Left ventricle myocardium inferior (tissue), 1 donor: ENCODE data around the gene OPHN1. TPM values are rescaled to one million over a fixed set of nuclear protein-coding genes. Genes with fewer than 3 reads are reported as not detected.
A peak's percentile ranks its signal among the peaks of the same experiment; 100 is the strongest.

Experiments used
- DNase-seq: peaks from one replicate; pipeline ENCODE4 v3.0.0-alpha.2; 2020
- H3K27ac ChIP-seq: fragments of 200-600 bp; replicated peaks from 2 replicates; pipeline ENCODE4 v1.8.0; 2021
- H3K27me3 ChIP-seq: fragments of 200-600 bp; 2 replicates; pipeline ENCODE4 v1.8.0; 2021; ENCODE audit warnings: low read depth
- H3K36me3 ChIP-seq: fragments of 200-600 bp; 2 replicates; pipeline ENCODE4 v1.8.0; 2021
- H3K4me1 ChIP-seq: fragments of 200-600 bp; 2 replicates; pipeline ENCODE4 v1.8.0; 2021
- H3K4me3 ChIP-seq: fragments of 200-600 bp; 2 replicates; pipeline ENCODE4 v1.8.0; 2021; ENCODE audit warnings: mild to moderate bottlenecking, moderate library complexity
- H3K9me3 ChIP-seq: fragments of 200-600 bp; replicated peaks from 2 replicates; pipeline ENCODE4 v1.8.0; 2021
- intact Hi-C: fragments of 100-400 bp; cut with micrococcal nuclease; formaldehyde crosslinking; loops from one replicate; pipeline ENCODE4 v1.11.0; 2022
- total RNA-seq: library from RNA; stranded (reverse); fragmentation: NEBNext Ultra II Directional; extraction: Animal tissue kit (Norgen Biotek cat#: 25700); gene quantifications from one replicate; pipeline ENCODE4 v1.2.1, GENCODE V29; 2021
- TF ChIP-seq, protein P1 (sequence below): fragments of 200-600 bp; IDR thresholded peaks from 2 replicates; pipeline ENCODE4 v1.8.0; 2021; ENCODE audit warnings: antibody characterized with exemption, mild to moderate bottlenecking, borderline replicate concordance
- donor health status: DM: no; HTN: yes; CAD: no; lungs with severe emphysema.

OPHN1 gene
- total RNA-seq, 1 donor from 2014 or later = 5.0 TPM

DNA sequence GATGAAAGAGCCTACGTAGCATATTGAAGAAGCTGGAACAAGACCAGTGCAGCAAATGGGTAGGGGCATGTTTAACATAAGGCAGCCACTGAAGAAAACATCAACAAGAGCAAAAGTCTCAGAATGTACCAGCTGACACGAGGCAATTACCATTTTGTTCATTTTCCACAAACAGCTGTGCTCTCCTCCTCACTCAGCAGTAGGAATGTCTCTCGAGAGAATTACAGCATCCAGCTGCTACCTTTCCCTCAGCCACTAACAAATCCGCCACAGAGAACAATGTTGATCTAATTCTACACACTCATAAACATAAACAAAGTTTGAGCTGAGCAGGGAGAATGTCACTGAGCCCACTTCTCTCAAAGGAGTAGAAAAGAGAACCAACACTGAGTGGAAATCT, 68.0 kb downstream of the OPHN1 start:
- Histone ChIP-seq H3K27ac (peak overlapping the region; percentile 34), H3K27me3 (no peaks in the 10 kb centered on the region), H3K36me3 (no peaks in the 10 kb centered on the region), H3K4me1 (peaks cover 11% of the 10 kb centered on the region), H3K9me3 (peaks cover 11% of the 10 kb centered on the region), H3K4me3 (no peak overlapping the region)
- intact Hi-C loops = no loop called here
- no peak for DNase-seq
- TF ChIP-seq, protein P1, sequence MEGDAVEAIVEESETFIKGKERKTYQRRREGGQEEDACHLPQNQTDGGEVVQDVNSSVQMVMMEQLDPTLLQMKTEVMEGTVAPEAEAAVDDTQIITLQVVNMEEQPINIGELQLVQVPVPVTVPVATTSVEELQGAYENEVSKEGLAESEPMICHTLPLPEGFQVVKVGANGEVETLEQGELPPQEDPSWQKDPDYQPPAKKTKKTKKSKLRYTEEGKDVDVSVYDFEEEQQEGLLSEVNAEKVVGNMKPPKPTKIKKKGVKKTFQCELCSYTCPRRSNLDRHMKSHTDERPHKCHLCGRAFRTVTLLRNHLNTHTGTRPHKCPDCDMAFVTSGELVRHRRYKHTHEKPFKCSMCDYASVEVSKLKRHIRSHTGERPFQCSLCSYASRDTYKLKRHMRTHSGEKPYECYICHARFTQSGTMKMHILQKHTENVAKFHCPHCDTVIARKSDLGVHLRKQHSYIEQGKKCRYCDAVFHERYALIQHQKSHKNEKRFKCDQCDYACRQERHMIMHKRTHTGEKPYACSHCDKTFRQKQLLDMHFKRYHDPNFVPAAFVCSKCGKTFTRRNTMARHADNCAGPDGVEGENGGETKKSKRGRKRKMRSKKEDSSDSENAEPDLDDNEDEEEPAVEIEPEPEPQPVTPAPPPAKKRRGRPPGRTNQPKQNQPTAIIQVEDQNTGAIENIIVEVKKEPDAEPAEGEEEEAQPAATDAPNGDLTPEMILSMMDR = no peak

DNA sequence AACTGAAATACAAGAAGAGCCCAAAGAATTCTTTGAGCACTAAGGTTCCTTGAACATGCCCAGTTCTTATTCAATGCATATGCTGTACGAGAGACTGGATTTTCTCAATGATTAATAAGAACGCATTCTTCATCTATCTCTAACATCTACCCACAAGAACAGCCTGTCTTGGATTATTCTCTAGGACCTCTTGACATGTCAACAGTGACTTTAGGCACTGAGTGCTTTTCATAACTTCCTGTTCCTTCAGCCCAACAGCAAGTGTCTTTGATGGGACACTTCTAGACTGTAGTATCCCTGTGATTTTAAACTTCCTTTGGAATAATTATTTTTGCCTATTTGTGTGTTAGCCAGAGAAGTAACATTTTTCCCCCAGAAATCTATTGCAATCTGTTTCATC, 69.3 kb downstream of the OPHN1 start:
- H3K36me3 ChIP-seq = no peaks in the 10 kb centered on the region

DNA sequence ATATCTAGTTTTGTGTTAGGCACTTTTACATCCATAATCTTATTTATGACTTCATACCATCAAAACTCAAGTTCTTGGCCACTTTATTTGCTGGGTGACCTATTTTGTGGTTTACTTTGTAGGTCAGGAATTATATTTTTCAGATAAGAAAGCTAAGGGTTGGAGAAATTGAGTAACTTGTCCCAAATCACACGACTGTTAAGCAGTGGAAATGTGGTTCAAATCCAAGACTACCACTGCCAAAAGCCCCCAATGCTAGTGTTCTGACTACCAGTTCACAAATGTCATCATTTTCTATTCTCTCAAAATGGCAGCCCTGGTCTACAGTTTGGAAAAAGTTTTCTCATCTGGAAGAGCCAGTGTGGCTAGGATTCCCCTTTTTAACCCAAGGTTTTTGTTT, 74.6 kb downstream of the OPHN1 start:
- H3K27ac ChIP-seq = no peak overlapping the region
- no peaks in the 10 kb centered on the region for H3K36me3 ChIP-seq
- DNase-seq = no peak
- H3K4me1 ChIP-seq = no peaks in the 10 kb centered on the region
- no peak overlapping the region for H3K4me3 ChIP-seq
- TF ChIP-seq, protein P1 = no peak
- H3K9me3 ChIP-seq = no peaks in the 10 kb centered on the region
- intact Hi-C loops = no loop called here
- no peaks in the 10 kb centered on the region for H3K27me3 ChIP-seq

More for the DNA sequence above, 69.3 kb downstream of the OPHN1 start:
- intact Hi-C loops = no loop called here
- TF ChIP-seq, protein P1 = no peak
- no peak for DNase-seq
- Histone ChIP-seq H3K4me3 (no peak overlapping the region), H3K4me1 (peaks cover 11% of the 10 kb centered on the region), H3K9me3 (no peaks in the 10 kb centered on the region), H3K27ac (no peak overlapping the region), H3K27me3 (no peaks in the 10 kb centered on the region)

DNA sequence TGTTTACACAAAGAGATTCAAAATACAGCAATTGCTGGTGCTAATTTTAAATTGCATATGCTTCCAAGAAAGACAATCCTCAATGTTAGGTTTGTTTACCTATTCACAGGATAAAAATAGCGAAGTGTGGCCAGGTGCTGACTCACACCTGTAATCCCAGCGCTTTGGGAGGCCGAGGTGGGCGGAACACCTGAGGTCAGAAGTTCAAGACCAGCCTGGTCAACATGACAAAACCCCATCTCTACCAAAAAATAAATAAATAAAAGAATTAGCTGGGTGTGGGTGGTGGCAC, 77.7 kb downstream of the OPHN1 start:
- no peak overlapping the region for H3K27ac ChIP-seq
- intact Hi-C loops = no loop called here

DNA sequence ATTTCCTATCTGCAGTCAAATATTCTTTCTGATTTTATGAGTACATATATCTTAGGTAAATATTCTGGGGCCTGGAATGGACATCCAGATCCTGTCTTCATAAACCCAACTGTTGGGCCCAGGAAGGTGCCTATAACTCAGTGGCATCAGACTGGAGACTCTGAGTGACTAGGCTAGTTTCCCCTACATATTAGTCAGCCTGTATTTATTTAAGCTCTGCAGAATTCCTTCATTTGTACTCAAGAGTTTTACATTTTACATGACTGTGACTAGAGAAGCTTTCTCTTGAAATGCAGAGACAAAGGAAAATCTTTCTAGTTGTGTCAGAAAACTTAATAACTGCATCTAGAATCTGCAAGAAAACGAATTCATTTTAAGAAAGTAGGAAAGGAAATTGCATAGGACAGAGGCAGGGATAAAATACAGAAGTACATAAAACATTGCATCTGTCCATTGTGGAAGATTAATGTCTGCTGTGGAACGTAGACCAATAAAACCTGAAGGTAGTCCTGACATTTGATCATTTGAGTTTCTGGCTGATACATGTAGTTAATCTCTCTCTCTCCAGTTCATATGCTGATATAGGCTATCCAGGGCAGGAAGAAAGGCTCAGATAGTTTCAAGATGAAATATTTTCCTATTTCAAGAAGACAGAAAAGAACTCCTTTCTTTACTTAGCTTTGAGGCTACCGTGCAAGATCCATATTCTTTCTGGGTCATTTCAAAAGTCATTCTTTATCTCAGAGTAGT, 78.2 kb downstream of the OPHN1 start:
- TF ChIP-seq, protein P1 = no peak
- Histone ChIP-seq H3K36me3 (no peaks in the 10 kb centered on the region), H3K4me3 (no peak overlapping the region), H3K9me3 (no peaks in the 10 kb centered on the region), H3K4me1 (no peaks in the 10 kb centered on the region), H3K27me3 (no peaks in the 10 kb centered on the region), H3K27ac (no peak overlapping the region)
- intact Hi-C loops = no loop called here
- DNase-seq = no peak

More for the DNA sequence above, 77.7 kb downstream of the OPHN1 start:
- Histone ChIP-seq H3K9me3 (no peaks in the 10 kb centered on the region), H3K4me3 (no peak overlapping the region), H3K4me1 (no peaks in the 10 kb centered on the region), H3K36me3 (no peaks in the 10 kb centered on the region), H3K27me3 (no peaks in the 10 kb centered on the region)
- DNase-seq = no peak
- TF ChIP-seq, protein P1 = no peak
